ENCODE data around the gene TPCN2. TPM values are rescaled to one million over a fixed set of nuclear protein-coding genes. Genes with fewer than 3 reads are reported as not detected.

Gene TPCN2
- total RNA-seq, 1 experiment from 2014 or later = 3.0 TPM

GRCh38 chr11:69094111-69094914 lies 45.6 kb downstream of the TPCN2 start:
- peak; percentile 18 for DNase-seq (ENCODE audit: low read depth)

GRCh38 chr11:69094915-69095290 lies 46.2 kb downstream of the TPCN2 start:
- no peak for DNase-seq (ENCODE audit: low read depth)

- no peak for DNase-seq (ENCODE audit: low read depth)
These were observed 46.6 kb downstream of the TPCN2 start for GRCh38 chr11:69095300-69095699.

- no peak for DNase-seq (ENCODE audit: low read depth)
These were observed 47.7 kb downstream of the TPCN2 start for GRCh38 chr11:69096473-69096872.

- DNase-seq (ENCODE audit: low read depth) = no peak
These were observed 48.5 kb downstream of the TPCN2 start for GRCh38 chr11:69097263-69097662.

- DNase-seq (ENCODE audit: low read depth) = no peak
These were observed 50.4 kb downstream of the TPCN2 start for GRCh38 chr11:69099180-69099579.

GRCh38 chr11:69100454-69101114 lies 51.9 kb downstream of the TPCN2 start:
- DNase-seq (ENCODE audit: low read depth) = no peak

- peak; percentile 72 for DNase-seq (ENCODE audit: low read depth)
These were observed 52.5 kb downstream of the TPCN2 start for GRCh38 chr11:69101115-69101791.

- DNase-seq (ENCODE audit: low read depth) = no peak
These were observed 53.3 kb downstream of the TPCN2 start for GRCh38 chr11:69101792-69102695.

- DNase-seq (ENCODE audit: low read depth) = peak; percentile 16
These were observed 54.2 kb downstream of the TPCN2 start for GRCh38 chr11:69102732-69103615.

GRCh38 chr11:69104212-69104855 lies 55.6 kb downstream of the TPCN2 start:
- no peak for DNase-seq (ENCODE audit: low read depth)

GRCh38 chr11:69104856-69105395 lies 56.2 kb downstream of the TPCN2 start:
- DNase-seq (ENCODE audit: low read depth) = no peak

- DNase-seq (ENCODE audit: low read depth) = no peak
These were observed 56.8 kb downstream of the TPCN2 start for GRCh38 chr11:69105461-69106030.

GRCh38 chr11:69106031-69106811 lies 57.5 kb downstream of the TPCN2 start:
- DNase-seq (ENCODE audit: low read depth) = no peak

GRCh38 chr11:69107413-69107812 lies 58.7 kb downstream of the TPCN2 start:
- no peak for DNase-seq (ENCODE audit: low read depth)

GRCh38 chr11:69108030-69108429 lies 59.3 kb downstream of the TPCN2 start:
- DNase-seq (ENCODE audit: low read depth) = no peak

- DNase-seq (ENCODE audit: low read depth) = no peak
These were observed 59.8 kb downstream of the TPCN2 start for GRCh38 chr11:69108559-69108958.

GRCh38 chr11:69109101-69109500 lies 60.4 kb downstream of the TPCN2 start:
- no peak for DNase-seq (ENCODE audit: low read depth)

- DNase-seq (ENCODE audit: low read depth) = no peak
These were observed 61.7 kb downstream of the TPCN2 start for GRCh38 chr11:69110451-69110850.
